Nephron (organoid): ENCODE measurements around the gene NECTIN1.

Experiments
- H3K27ac Mint-ChIP-seq, 3 experiments: 2 replicates each; pipeline ENCODE4 v1.8.0; 2020; ENCODE audit warnings: mixed read lengths in 3 of 3, mild to moderate bottlenecking in 2 of 3, moderate library complexity in 1 of 3
- H3K27me3 Mint-ChIP-seq: 2 replicates; pipeline ENCODE4 v1.8.0; 2021; ENCODE audit warnings: low read depth, mild to moderate bottlenecking, moderate library complexity, mixed read lengths
- H3K36me3 Mint-ChIP-seq: 2 replicates; pipeline ENCODE4 v1.8.0; 2020; ENCODE audit warnings: low read depth, mixed read lengths
- H3K4me1 Mint-ChIP-seq: 2 replicates; pipeline ENCODE4 v1.8.0; 2020; ENCODE audit warnings: mixed read lengths
- H3K4me3 Mint-ChIP-seq, 3 experiments: 2 replicates each; pipeline ENCODE4 v1.8.0; 2020; ENCODE audit warnings: mild to moderate bottlenecking in 3 of 3, mixed read lengths in 3 of 3, moderate library complexity in 2 of 3
- H3K9me3 Mint-ChIP-seq: 2 replicates; pipeline ENCODE4 v1.8.0; 2020; ENCODE audit warnings: mixed read lengths
- CTCF ChIP-seq, 3 experiments: fragments of 200-600 bp; sonication (generic); IDR thresholded peaks; one replicate each; pipeline ENCODE4 v1.5.0; 2021; ENCODE audit warnings: antibody characterized with exemption in 3 of 3; ENCODE audit not compliant: unreplicated experiment in 3 of 3

The NECTIN1 gene

DNA sequence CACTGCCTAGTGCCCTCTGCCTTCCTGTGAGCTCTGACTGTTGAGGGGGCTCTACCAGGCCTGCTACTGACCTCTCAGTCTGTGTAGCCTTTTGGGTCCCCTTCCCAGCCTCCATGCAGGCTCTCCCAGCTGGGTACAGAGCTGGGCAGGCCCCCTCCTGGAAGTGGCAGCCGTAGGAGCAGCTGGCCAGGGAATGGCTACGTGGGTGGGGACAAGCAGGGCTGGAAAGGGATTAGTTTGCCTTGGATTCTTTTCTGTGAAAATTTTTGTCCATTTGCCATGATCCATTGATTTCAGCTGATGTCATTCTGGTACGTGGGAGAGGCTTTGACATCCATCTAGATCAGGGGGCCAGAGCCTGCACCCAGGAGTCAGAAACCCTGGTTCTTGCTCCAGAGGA, 23.9 kb upstream of the NECTIN1 start:
- peaks cover 6% of the 10 kb centered on the region for H3K27me3 Mint-ChIP-seq
- H3K4me3 Mint-ChIP-seq, result peak overlapping the region in 1 of 3 experiments; percentile 10
- peaks cover 31% of the 10 kb centered on the region for H3K4me1 Mint-ChIP-seq
- no peaks in the 10 kb centered on the region for H3K9me3 Mint-ChIP-seq
- TF ChIP-seq CTCF (IDR thresholded peaks at IDR 0.05; ENCODE audit: unreplicated experiment in 3 of 3), result no peak
- H3K36me3 Mint-ChIP-seq, result no peaks in the 10 kb centered on the region
- H3K27ac Mint-ChIP-seq, result peak overlapping the region in 2 of 3 experiments; percentile 8 to 20

GRCh38 chr11:119752345-119752871, 23.4 kb upstream of the NECTIN1 start:
- no peaks in the 10 kb centered on the region for H3K36me3 Mint-ChIP-seq
- peaks cover 6% of the 10 kb centered on the region for H3K27me3 Mint-ChIP-seq
- H3K9me3 Mint-ChIP-seq, result no peaks in the 10 kb centered on the region
- H3K27ac Mint-ChIP-seq, result peak overlapping the region in 2 of 3 experiments; percentile 8 to 23
- no peak overlapping the region for H3K4me3 Mint-ChIP-seq
- TF ChIP-seq CTCF (IDR thresholded peaks at IDR 0.05; ENCODE audit: unreplicated experiment in 3 of 3), result no peak
- H3K4me1 Mint-ChIP-seq, result peaks cover 31% of the 10 kb centered on the region

GRCh38 chr11:119750056-119750455, 21.1 kb upstream of the NECTIN1 start:
- Mint-ChIP-seq H3K9me3 (no peaks in the 10 kb centered on the region), H3K36me3 (no peaks in the 10 kb centered on the region), H3K4me3 (no peak overlapping the region), H3K27me3 (peaks cover 12% of the 10 kb centered on the region), H3K27ac (no peak overlapping the region), H3K4me1 (peaks cover 31% of the 10 kb centered on the region)
- no peak for TF ChIP-seq CTCF (IDR thresholded peaks at IDR 0.05; ENCODE audit: unreplicated experiment in 3 of 3)

DNA sequence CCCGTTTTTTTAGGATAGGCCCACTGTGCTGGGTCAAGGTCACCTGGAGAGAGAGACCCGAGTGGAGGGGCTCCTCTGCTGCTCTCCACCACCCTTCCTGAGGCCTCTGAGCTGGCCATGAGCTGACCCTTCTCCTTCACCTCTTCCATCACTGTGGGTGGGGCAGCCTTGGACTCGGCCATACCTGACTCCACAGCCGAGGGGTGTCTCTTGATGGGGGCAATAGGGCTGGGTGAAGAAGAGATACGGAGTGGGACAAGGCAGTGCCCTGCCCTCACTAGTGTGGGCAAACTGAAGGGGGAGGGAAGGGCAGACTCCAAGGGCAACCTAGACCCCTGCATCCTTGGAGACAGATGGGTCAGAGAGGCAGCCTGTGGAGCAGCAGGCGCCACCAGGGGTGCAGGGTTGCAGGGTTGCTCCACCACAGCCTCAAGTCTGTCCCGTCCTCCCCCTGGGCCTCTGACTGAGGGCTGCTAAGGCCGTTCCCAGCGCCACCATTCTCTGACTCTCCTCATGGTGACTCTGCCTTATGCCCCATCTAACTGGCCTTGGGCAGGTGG, 20.1 kb upstream of the NECTIN1 start:
- peaks cover 16% of the 10 kb centered on the region for H3K27me3 Mint-ChIP-seq
- no peaks in the 10 kb centered on the region for H3K36me3 Mint-ChIP-seq
- no peak overlapping the region for H3K27ac Mint-ChIP-seq
- peaks cover 24% of the 10 kb centered on the region for H3K4me1 Mint-ChIP-seq
- no peak overlapping the region for H3K4me3 Mint-ChIP-seq
- H3K9me3 Mint-ChIP-seq, result no peaks in the 10 kb centered on the region
- TF ChIP-seq CTCF (IDR thresholded peaks at IDR 0.05; ENCODE audit: unreplicated experiment in 3 of 3), result no peak

GRCh38 chr11:119747868-119748660, 19.1 kb upstream of the NECTIN1 start:
- no peak for TF ChIP-seq CTCF (IDR thresholded peaks at IDR 0.05; ENCODE audit: unreplicated experiment in 3 of 3)
- Mint-ChIP-seq H3K27me3 (peaks cover 20% of the 10 kb centered on the region), H3K36me3 (no peaks in the 10 kb centered on the region), H3K9me3 (no peaks in the 10 kb centered on the region), H3K4me3 (no peak overlapping the region), H3K4me1 (peaks cover 18% of the 10 kb centered on the region), H3K27ac (no peak overlapping the region)
